Amygdala (tissue), 56 donors: Measurements from ENCODE around the gene NBEA.
A peak's percentile ranks its signal among the peaks of the same experiment; 100 is the strongest.
"Not testable (repeated sequence)": the region's sequence is repeated elsewhere in the genome, so short reads cannot be mapped to it uniquely, and the experiment has no call there.

Experiments used
- DNase-seq, 56 donors: peaks; one replicate each; lab custom pipeline; 2025; lab: John Stamatoyannopoulos, UW

Gene NBEA

GRCh38 chr13:35599384-35599783 lies 657.3 kb downstream of the NBEA start:
- no peak for DNase-seq

GRCh38 chr13:35600137-35600536 lies 658.1 kb downstream of the NBEA start:
- DNase-seq: no peak

- no peak for DNase-seq
Observed at GRCh38 chr13:35603593-35604285, 661.7 kb downstream of the NBEA start.

GRCh38 chr13:35614666-35615065 lies 672.6 kb downstream of the NBEA start:
- no peak for DNase-seq

- no peak for DNase-seq
Observed at GRCh38 chr13:35617420-35617819, 675.4 kb downstream of the NBEA start.

- no peak for DNase-seq
Observed at GRCh38 chr13:35618565-35619083, 676.6 kb downstream of the NBEA start.

- DNase-seq: no peak
Observed at GRCh38 chr13:35621989-35622388, 679.9 kb downstream of the NBEA start.

- no peak for DNase-seq
Observed at GRCh38 chr13:35629026-35629425, 687.0 kb downstream of the NBEA start.

GRCh38 chr13:35630551-35631275 lies 688.6 kb downstream of the NBEA start:
- peak in 1 of 56 donors; percentile 3 for DNase-seq

GRCh38 chr13:35631666-35632065 lies 689.6 kb downstream of the NBEA start:
- no peak for DNase-seq

- no peak for DNase-seq
Observed at GRCh38 chr13:35643625-35644024, 701.6 kb downstream of the NBEA start.

GRCh38 chr13:35646056-35646774 lies 704.1 kb downstream of the NBEA start:
- no peak for DNase-seq

GRCh38 chr13:35648201-35648600 lies 706.1 kb downstream of the NBEA start:
- no peak for DNase-seq

- DNase-seq: no peak
Observed at GRCh38 chr13:35649162-35649561, 707.1 kb downstream of the NBEA start.

GRCh38 chr13:35659796-35660195 lies 717.7 kb downstream of the NBEA start:
- DNase-seq: no peak

GRCh38 chr13:35664747-35665146 lies 722.7 kb downstream of the NBEA start:
- DNase-seq: no peak

GRCh38 chr13:35669321-35669720 lies 727.3 kb downstream of the NBEA start:
- DNase-seq: no peak

GRCh38 chr13:35672611-35673010 lies 730.5 kb downstream of the NBEA start:
- no peak for DNase-seq

- no peak for DNase-seq
Observed at GRCh38 chr13:35675651-35676050, 733.6 kb downstream of the NBEA start.

GRCh38 chr13:35677863-35678262 lies 735.8 kb downstream of the NBEA start:
- not testable (repeated sequence) for DNase-seq

- DNase-seq: no peak
Observed at GRCh38 chr13:35681685-35682084, 739.6 kb downstream of the NBEA start.
